PC-9 (cell line): Measurements from ENCODE around the gene RAB24. TPM values are rescaled to one million over a fixed set of nuclear protein-coding genes. Genes with fewer than 3 reads are reported as not detected.

Experiments
- BruUV-seq: library from RNA; stranded (reverse); fragments of 400-500 nt; replicated peaks from 2 replicates; lab custom pipeline; 2021; lab: Mats Ljungman, UMichigan
- CTCF ChIA-PET: fragments of 300-600 bp; sonication (Branson Sonifier 250); formaldehyde crosslinking; loops from one replicate; lab custom pipeline; 2022; ENCODE audit warnings: antibody characterized with exemption; lab: Charles Lee
- POLR2A ChIA-PET: fragments of 300-600 bp; sonication (Branson Sonifier 250); formaldehyde crosslinking; loops from one replicate; lab custom pipeline; 2022; ENCODE audit warnings: antibody characterized with exemption; ENCODE audit not compliant: unreplicated experiment; lab: Charles Lee
- DNase-seq, 2 experiments: peaks; one replicate each; pipeline versions ENCODE4 v3.0.0 to v3.0.0-alpha.2; 2015 to 2022; ENCODE audit warnings: mixed read lengths in 1 of 2
- H2AFZ ChIP-seq: fragments of 200-600 bp; sonication (generic); 2 replicates; pipeline ENCODE4 v1.8.1; 2017; ENCODE audit warnings: antibody characterized with exemption
- H3F3A ChIP-seq: fragments of 200-600 bp; sonication (generic); 2 replicates; pipeline ENCODE4 v1.8.1; 2017; ENCODE audit warnings: antibody characterized with exemption, mild to moderate bottlenecking, low read depth; ENCODE audit not compliant: insufficient read depth
- H3K27ac ChIP-seq: fragments of 200-600 bp; sonication (generic); 2 replicates; pipeline ENCODE4 v1.6.1; 2016; ENCODE audit warnings: mixed run types
- H3K27me3 ChIP-seq: fragments of 200-600 bp; sonication (generic); 2 replicates; pipeline ENCODE4 v1.6.1; 2016; ENCODE audit warnings: low read depth, mixed run types; ENCODE audit not compliant: insufficient read depth
- H3K36me3 ChIP-seq: fragments of 200-600 bp; sonication (generic); 2 replicates; pipeline ENCODE4 v1.6.1; 2016; ENCODE audit warnings: low read depth, mixed run types
- H3K4me1 ChIP-seq: fragments of 200-600 bp; sonication (generic); replicated peaks from 2 replicates; pipeline ENCODE4 v1.6.1; 2016; ENCODE audit warnings: mixed run types; ENCODE audit not compliant: insufficient read depth
- H3K4me2 ChIP-seq: fragments of 200-600 bp; sonication (generic); 2 replicates; pipeline ENCODE4 v1.6.1; 2017; ENCODE audit warnings: mixed run types
- H3K4me3 ChIP-seq: fragments of 200-600 bp; sonication (generic); 2 replicates; pipeline ENCODE4 v1.6.1; 2016; ENCODE audit warnings: mixed run types
- H3K79me2 ChIP-seq: fragments of 200-600 bp; sonication (generic); 2 replicates; pipeline ENCODE4 v1.6.1; 2017; ENCODE audit warnings: low read depth, mixed run types
- H3K9me2 ChIP-seq: fragments of 200-600 bp; sonication (generic); 2 replicates; pipeline ENCODE4 v1.8.1; 2017; ENCODE audit warnings: mild to moderate bottlenecking; ENCODE audit not compliant: insufficient read depth
- H3K9me3 ChIP-seq: fragments of 200-600 bp; sonication (generic); 2 replicates; pipeline ENCODE4 v1.8.1; 2016; ENCODE audit warnings: low read depth; ENCODE audit not compliant: insufficient read depth
- H4K20me1 ChIP-seq: fragments of 200-600 bp; sonication (generic); 2 replicates; pipeline ENCODE4 v1.8.1; 2017; ENCODE audit not compliant: insufficient read depth
- EZH2 ChIP-seq: fragments of 200-600 bp; sonication (generic); IDR thresholded peaks from 2 replicates; pipeline ENCODE4 v1.8.0; 2017; ENCODE audit warnings: antibody characterized with exemption, low read depth
- intact Hi-C: fragments of 100-400 bp; cut with micrococcal nuclease; formaldehyde crosslinking; loops from one replicate; pipeline ENCODE4 v1.10.0; 2022; ENCODE audit not compliant: unreplicated experiment
- total RNA-seq: library from RNA; stranded (reverse); gene quantifications from 2 replicates; pipeline ENCODE4 v1.2.3, GENCODE V29; 2021
- TF ChIP-seq, protein P1 (sequence below): fragments of 200-600 bp; sonication (generic); conservative IDR thresholded peaks from 2 replicates; pipeline ENCODE4 v1.6.1; 2017; ENCODE audit warnings: mixed run types, antibody characterized with exemption, mild to moderate bottlenecking, moderate library complexity

RAB24 gene
- total RNA-seq, 1 experiment from 2014 or later: 16.9 TPM

DNA sequence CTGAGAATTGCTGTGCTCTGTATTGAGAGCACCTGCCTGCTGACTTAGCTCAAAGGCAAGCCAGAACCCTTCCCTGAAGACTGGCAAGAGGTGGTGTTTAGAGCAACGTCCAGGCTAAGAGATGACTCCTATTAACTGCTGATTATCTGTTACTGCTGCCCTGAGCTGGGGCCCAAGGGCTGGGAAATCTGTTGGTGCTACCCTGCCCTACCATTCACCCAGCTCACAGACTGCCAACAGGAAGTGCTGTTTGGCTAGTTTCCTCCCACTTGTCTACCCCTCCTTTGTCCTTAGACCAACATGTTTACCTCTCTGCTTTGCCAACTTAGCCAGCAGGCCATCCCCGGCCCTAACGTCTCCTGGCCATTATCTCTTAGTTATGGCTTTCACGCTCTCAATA is 6.9 kb downstream of the RAB24 start:
- H2AFZ ChIP-seq: no peak overlapping the region
- no peak for TF ChIP-seq EZH2
- TF ChIP-seq, protein P1, sequence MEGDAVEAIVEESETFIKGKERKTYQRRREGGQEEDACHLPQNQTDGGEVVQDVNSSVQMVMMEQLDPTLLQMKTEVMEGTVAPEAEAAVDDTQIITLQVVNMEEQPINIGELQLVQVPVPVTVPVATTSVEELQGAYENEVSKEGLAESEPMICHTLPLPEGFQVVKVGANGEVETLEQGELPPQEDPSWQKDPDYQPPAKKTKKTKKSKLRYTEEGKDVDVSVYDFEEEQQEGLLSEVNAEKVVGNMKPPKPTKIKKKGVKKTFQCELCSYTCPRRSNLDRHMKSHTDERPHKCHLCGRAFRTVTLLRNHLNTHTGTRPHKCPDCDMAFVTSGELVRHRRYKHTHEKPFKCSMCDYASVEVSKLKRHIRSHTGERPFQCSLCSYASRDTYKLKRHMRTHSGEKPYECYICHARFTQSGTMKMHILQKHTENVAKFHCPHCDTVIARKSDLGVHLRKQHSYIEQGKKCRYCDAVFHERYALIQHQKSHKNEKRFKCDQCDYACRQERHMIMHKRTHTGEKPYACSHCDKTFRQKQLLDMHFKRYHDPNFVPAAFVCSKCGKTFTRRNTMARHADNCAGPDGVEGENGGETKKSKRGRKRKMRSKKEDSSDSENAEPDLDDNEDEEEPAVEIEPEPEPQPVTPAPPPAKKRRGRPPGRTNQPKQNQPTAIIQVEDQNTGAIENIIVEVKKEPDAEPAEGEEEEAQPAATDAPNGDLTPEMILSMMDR: no peak
- ChIA-PET POLR2A (interaction anchor here (0.6 kb wide), 1 partner anchor 70 kb away, joined by 5 read pairs; no protein-coding TSS in a partner anchor), CTCF (no interaction called here)
- H3K27me3 ChIP-seq: no peaks in the 10 kb centered on the region
- H3K36me3 ChIP-seq: peaks cover 13% of the 10 kb centered on the region
- peaks cover 16% of the 10 kb centered on the region for H3K4me1 ChIP-seq
- peaks cover 16% of the 10 kb centered on the region; the same call in 1 of the 2 replicates for H3F3A ChIP-seq
- H3K4me2 ChIP-seq: no peak overlapping the region
- H3K9me2 ChIP-seq: no peaks in the 10 kb centered on the region
- no peak overlapping the region for H3K27ac ChIP-seq
- no peaks in the 10 kb centered on the region for H3K79me2 ChIP-seq
- no peak for DNase-seq
- peaks cover 20% of the 10 kb centered on the region for H4K20me1 ChIP-seq
- intact Hi-C loops: no loop called here
- H3K9me3 ChIP-seq: no peaks in the 10 kb centered on the region
- no TSS peak for BruUV-seq
- no peak overlapping the region for H3K4me3 ChIP-seq

DNA sequence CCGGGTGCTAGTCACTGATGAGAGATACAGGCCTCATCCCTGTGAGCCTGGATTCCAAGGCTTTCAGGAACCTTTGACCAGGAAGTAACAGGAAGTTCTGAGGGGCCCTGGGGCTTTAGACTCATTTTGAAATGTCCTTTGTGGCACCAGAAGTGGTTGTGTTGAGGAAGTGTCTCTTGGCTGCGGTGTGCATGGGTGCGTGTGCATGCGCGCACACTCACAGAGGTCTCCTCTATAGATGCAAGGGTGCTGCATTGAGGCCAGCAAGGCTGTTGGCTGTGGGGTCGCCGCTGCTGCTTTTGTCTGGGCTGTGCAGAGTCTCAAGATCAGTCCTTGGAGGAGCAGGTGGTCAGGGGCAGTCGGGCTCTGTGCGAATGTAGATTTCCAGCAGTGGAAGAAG is 7.6 kb downstream of the RAB24 start:
- POLR2A ChIA-PET: interaction anchor here (0.6 kb wide), 1 partner anchor 69 kb away, joined by 5 read pairs; no protein-coding TSS in a partner anchor
- no peak overlapping the region for H3K27ac ChIP-seq

DNA sequence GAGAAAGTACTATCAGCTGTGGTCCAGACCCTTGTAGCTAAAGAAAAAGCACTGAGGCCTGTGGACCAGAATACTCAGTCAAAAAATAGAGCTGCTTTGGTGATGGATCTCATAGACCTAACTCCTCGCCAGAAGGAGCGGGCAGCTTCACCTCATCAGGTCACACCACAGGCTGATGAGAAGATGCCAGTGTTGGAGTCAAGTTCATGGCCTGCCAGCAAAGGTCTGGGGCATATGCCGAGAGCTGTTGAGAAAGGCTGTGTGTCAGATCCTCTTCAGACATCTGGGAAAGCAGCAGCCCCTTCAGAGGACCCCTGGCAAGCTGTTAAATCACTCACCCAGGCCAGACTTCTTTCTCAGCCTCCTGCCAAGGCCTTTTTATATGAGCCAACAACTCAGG is 8.9 kb downstream of the RAB24 start:
- Histone ChIP-seq H4K20me1 (0 out of 2 replicates have a peak, but pooled peaks cover 5% of the 10 kb centered on the region), H3K36me3 (peaks cover 19% of the 10 kb centered on the region), H3K4me2 (no peak overlapping the region), H3K9me2 (no peaks in the 10 kb centered on the region), H2AFZ (no peak overlapping the region), H3K9me3 (no peaks in the 10 kb centered on the region), H3F3A (no peaks in the 10 kb centered on the region), H3K79me2 (no peaks in the 10 kb centered on the region), H3K4me1 (no peaks in the 10 kb centered on the region), H3K4me3 (no peak overlapping the region), H3K27me3 (no peaks in the 10 kb centered on the region), H3K27ac (no peak overlapping the region)
- ChIA-PET POLR2A (interaction anchor here (0.6 kb wide), 1 partner anchor 141 kb away, joined by 6 read pairs; no protein-coding TSS in a partner anchor), CTCF (no interaction called here)
- TF ChIP-seq, protein P1: no peak
- TF ChIP-seq EZH2: no peak
- DNase-seq: no peak
- BruUV-seq: no TSS peak
- intact Hi-C loops: no loop called here

More for the DNA sequence above, 7.6 kb downstream of the RAB24 start:
- TF ChIP-seq, protein P1: no peak
- no peak for TF ChIP-seq EZH2
- CTCF ChIA-PET: no interaction called here
- no TSS peak for BruUV-seq
- no peaks in the 10 kb centered on the region for H3K27me3 ChIP-seq
- peaks cover 10% of the 10 kb centered on the region for H3K4me1 ChIP-seq
- no peaks in the 10 kb centered on the region for H3K9me2 ChIP-seq
- H3K4me3 ChIP-seq: no peak overlapping the region
- H3K4me2 ChIP-seq: no peak overlapping the region
- intact Hi-C loops: no loop called here
- no peak for DNase-seq
- no peak overlapping the region for H2AFZ ChIP-seq
- peaks cover 14% of the 10 kb centered on the region for H4K20me1 ChIP-seq
- H3K79me2 ChIP-seq: no peaks in the 10 kb centered on the region
- peaks cover 10% of the 10 kb centered on the region; the same call in 1 of the 2 replicates for H3F3A ChIP-seq
- peaks cover 18% of the 10 kb centered on the region for H3K36me3 ChIP-seq
- H3K9me3 ChIP-seq: no peaks in the 10 kb centered on the region
